Endothelial cell of umbilical vein (primary cell): ENCODE measurements around the gene EIF2B1. TPM values are rescaled to one million over a fixed set of nuclear protein-coding genes. Genes with fewer than 3 reads are reported as not detected.

Experiments used
- BruUV-seq: library from RNA; stranded (reverse); fragments of 400-500 nt; replicated peaks from 2 replicates; lab custom pipeline; 2021; lab: Mats Ljungman, UMichigan
- CTCF ChIA-PET: fragments of 300-600, 350-600 bp; sonication (Branson Sonifier 250); formaldehyde crosslinking; loops from one replicate; lab custom pipeline; 2021; ENCODE audit warnings: antibody characterized with exemption, inconsistent platforms; lab: Charles Lee
- POLR2A ChIA-PET: fragments of 300-600, 350-600 bp; sonication (Branson Sonifier 250); formaldehyde crosslinking; loops from one replicate; lab custom pipeline; 2021; ENCODE audit warnings: antibody characterized with exemption, inconsistent platforms; lab: Charles Lee
- DNase-seq: peaks from one replicate; pipeline ENCODE4 v3.0.0-alpha.2; 2011; ENCODE audit warnings: low read depth, low spot score
- FAIRE-seq: peaks from 2 replicates; lab custom pipeline; 2011; peaks lifted over from hg19 to GRCh38; lab: Jason Lieb, UNC
- H2AFZ ChIP-seq: 2 replicates; pipeline ENCODE4 v1.6.0; 2012; ENCODE audit warnings: low read depth, low read length, control low read depth, inconsistent platforms
- H3K27ac ChIP-seq: 2 replicates; pipeline ENCODE4 v1.5.1; 2011; ENCODE audit warnings: low read depth, mild to moderate bottlenecking, control low read depth, low read length, moderate library complexity; ENCODE audit not compliant: insufficient read depth
- H3K27me3 ChIP-seq, 2 experiments: 2 replicates each; pipeline versions ENCODE4 v1.6.0 to v1.6.1; 2011; ENCODE audit warnings: low read length in 2 of 2, mixed read lengths in 1 of 2; ENCODE audit not compliant: control insufficient read depth in 2 of 2, insufficient read depth in 2 of 2
- H3K36me3 ChIP-seq, 2 experiments: 2 replicates in 1 of 2; 3 replicates in 1 of 2; pipeline ENCODE4 v1.5.1; 2011; ENCODE audit warnings: low read length in 2 of 2, mild to moderate bottlenecking in 1 of 2, moderate library complexity in 1 of 2; ENCODE audit not compliant: control insufficient read depth in 2 of 2, insufficient read depth in 2 of 2; ENCODE audit errors: extremely low read depth in 1 of 2
- H3K4me1 ChIP-seq: 3 replicates; pipeline ENCODE4 v1.5.1; 2011; ENCODE audit warnings: mild to moderate bottlenecking, low read length; ENCODE audit not compliant: control insufficient read depth, insufficient read depth; ENCODE audit errors: extremely low read depth
- H3K4me2 ChIP-seq: 2 replicates; pipeline ENCODE4 v1.6.1; 2011; ENCODE audit warnings: low read length, control low read depth, mixed read lengths; ENCODE audit not compliant: insufficient read depth
- H3K4me3 ChIP-seq, 3 experiments: fragments of 200-600 bp in 1 of 3; sonication (generic), shearing (Covaris generic) in 1 of 3; replicated peaks in 1 of 3; 2 replicates each; pipeline ENCODE4 v1.5.1; 2011 to 2016; ENCODE audit warnings: control low read depth in 3 of 3, low read length in 3 of 3, mild to moderate bottlenecking in 2 of 3, inconsistent platforms in 1 of 3, low read depth in 1 of 3, moderate library complexity in 1 of 3; ENCODE audit not compliant: insufficient read depth in 1 of 3
- H3K79me2 ChIP-seq: 2 replicates; pipeline ENCODE4 v1.6.0; 2012; ENCODE audit warnings: low read length, inconsistent platforms; ENCODE audit not compliant: control insufficient read depth, insufficient read depth
- H3K9ac ChIP-seq: replicated peaks from 2 replicates; pipeline ENCODE3; 2011; ENCODE audit warnings: low read length, control low read depth; ENCODE audit not compliant: insufficient read depth; ENCODE audit errors: extremely low read depth
- H3K9me1 ChIP-seq: replicated peaks from 3 replicates; pipeline ENCODE4 v1.6.0; 2011; ENCODE audit warnings: mild to moderate bottlenecking, low read length; ENCODE audit not compliant: control insufficient read depth, insufficient read depth; ENCODE audit errors: extremely low read depth
- H3K9me3 ChIP-seq: replicated peaks from 2 replicates; pipeline ENCODE4 v1.5.1; 2012; ENCODE audit warnings: low read length, inconsistent platforms; ENCODE audit not compliant: control insufficient read depth, insufficient read depth
- H4K20me1 ChIP-seq: replicated peaks from 2 replicates; pipeline ENCODE3; 2011; ENCODE audit warnings: mild to moderate bottlenecking, low read length; ENCODE audit not compliant: control insufficient read depth, insufficient read depth; ENCODE audit errors: extremely low read depth
- CTCF ChIP-seq, 2 donors: IDR thresholded peaks; 1 replicate in 1 of 2; 2 replicates in 1 of 2; pipeline ENCODE4 v1.5.1; 2011; ENCODE audit warnings: low read length in 2 of 2, mild to moderate bottlenecking in 2 of 2, moderate library complexity in 2 of 2, control low read depth in 1 of 2, inconsistent platforms in 1 of 2, low read depth in 1 of 2; ENCODE audit not compliant: insufficient read depth in 1 of 2; ENCODE audit errors: extremely low read depth in 1 of 2
- EZH2 ChIP-seq: IDR thresholded peaks from 2 replicates; pipeline ENCODE4 v1.6.1; 2012; ENCODE audit warnings: borderline replicate concordance, low read depth, mild to moderate bottlenecking, moderate library complexity, low read length, inconsistent platforms; ENCODE audit not compliant: severe bottlenecking
- FOS ChIP-seq: IDR thresholded peaks from 2 replicates; pipeline ENCODE4 v1.6.1; 2011; ENCODE audit warnings: mild to moderate bottlenecking, low read length, moderate library complexity, borderline replicate concordance; ENCODE audit not compliant: insufficient read depth
- GATA2 ChIP-seq: IDR thresholded peaks from 2 replicates; pipeline ENCODE4 v1.7.0; 2011; ENCODE audit warnings: low read depth, mild to moderate bottlenecking, moderate library complexity, mixed read lengths, low read length; ENCODE audit not compliant: insufficient read length, insufficient read depth
- JUN ChIP-seq: IDR thresholded peaks from 2 replicates; pipeline ENCODE4 v1.6.1; 2011; ENCODE audit warnings: borderline replicate concordance, low read depth; ENCODE audit not compliant: insufficient read length, insufficient read depth
- MAX ChIP-seq: IDR thresholded peaks from 2 replicates; pipeline ENCODE4 v1.6.1; 2011; ENCODE audit not compliant: insufficient read depth, insufficient read length
- MYC ChIP-seq: IDR thresholded peaks from one replicate; pipeline ENCODE4 v1.6.1; 2011; ENCODE audit warnings: mild to moderate bottlenecking, low read depth, low read length
- POLR2A ChIP-seq: IDR thresholded peaks from 2 replicates; pipeline ENCODE4 v1.6.1; 2012; ENCODE audit warnings: low read depth, mild to moderate bottlenecking, control low read depth, low read length
- POLR2AphosphoS5 ChIP-seq: IDR thresholded peaks from 2 replicates; pipeline ENCODE4 v1.6.1; 2012; ENCODE audit warnings: low read depth, mild to moderate bottlenecking, control low read depth, low read length, moderate library complexity; ENCODE audit not compliant: insufficient read depth
- dilution Hi-C: fragments of 300-500 bp; cut with MboI; formaldehyde crosslinking; loops from one replicate; pipeline ENCODE4 v1.15.0; 2019; ENCODE audit warnings: low sequenced_read_pairs; ENCODE audit not compliant: extremely low pct_ligation_motif_present
- intact Hi-C: fragments of 100-400 bp; cut with micrococcal nuclease; formaldehyde crosslinking; loops from one replicate; pipeline ENCODE4 v1.10.0; 2022
- polyA plus RNA-seq, 4 experiments: library from polyadenylated mRNA; depleted of rRNA in 3 of 4; stranded (reverse) in 3 of 4; unstranded in 1 of 4; fragments of >200 nt; gene quantifications; 2 replicates each; pipeline versions ENCODE4 v1.2.1 to v1.2.3, GENCODE V29; 2011 to 2012; ENCODE audit warnings: missing spikeins in 1 of 4
- total RNA-seq: library from RNA; stranded (reverse); gene quantifications from 2 replicates; pipeline ENCODE4 v1.2.3, GENCODE V29; 2021

EIF2B1 gene
- total and polyA plus RNA-seq, 2 donors (not counting 3 experiments of a cell fraction or from before 2014, with no cell fraction given), result 32.6 to 61.8 TPM

- no peak for DNase-seq
- H3K27ac ChIP-seq, result peak overlapping the region; percentile 2
- TF ChIP-seq POLR2A, result no peak
- no peak for TF ChIP-seq EZH2
- TF ChIP-seq FOS, result no peak
- no peak for TF ChIP-seq POLR2AphosphoS5
- TF ChIP-seq GATA2, result no peak
- TF ChIP-seq MAX, result no peak
- no peak for TF ChIP-seq JUN
- TF ChIP-seq MYC, result no peak
- TF ChIP-seq CTCF (IDR thresholded peaks at IDR 0.05; ENCODE audit: extremely low read depth in 1 of 2, insufficient read depth in 1 of 2, low read depth in 1 of 2, low read length in 2 of 2), result no peak
- FAIRE-seq, result no peak
- H3K9me1 ChIP-seq, result no peaks in the 10 kb centered on the region
- POLR2A ChIA-PET, result interaction anchor here (1.0 kb wide), 1 partner anchor 370 kb away, joined by 4 read pairs; the partner anchor contains the start of genes MPHOSPH9 and MTRFR
- H2AFZ ChIP-seq, result no peak overlapping the region
- peak overlapping the region; percentile 44 for H3K9ac ChIP-seq
- no peaks in the 10 kb centered on the region for H3K27me3 ChIP-seq
- H4K20me1 ChIP-seq, result no peaks in the 10 kb centered on the region
- H3K4me2 ChIP-seq, result peak overlapping the region; percentile 90
- H3K4me3 ChIP-seq, result peak overlapping the region; percentile 72 to 89 (median 73)
- TSS peak; percentile 20 for BruUV-seq
- H3K9me3 ChIP-seq, result no peaks in the 10 kb centered on the region
- CTCF ChIA-PET, result interaction anchor here (0.7 to 2.5 kb wide), 3 partner anchors 15 to 335 kb away, joined by 3 to 9 read pairs (median 6); no protein-coding TSS in a partner anchor
- peaks cover 44% of the 10 kb centered on the region for H3K79me2 ChIP-seq
- intact Hi-C loops, result no loop called here
- peaks cover 7% of the 10 kb centered on the region for H3K4me1 ChIP-seq
- peaks cover 3 to 11% of the 10 kb centered on the region in 2 experiments for H3K36me3 ChIP-seq
- dilution Hi-C loops, result loop anchor here (25.0 kb wide), 1 partner anchor 315 kb away; no protein-coding TSS in a partner anchor
Measured at GRCh38 chr12:123602651-123603195, 30.8 kb downstream of the EIF2B1 start.
